Stimulated activated CD8-positive, alpha-beta memory T cell treated with anti-CD3 and anti-CD28 coated beads, Interleukin-12 subunit alpha, Interleukin-12 subunit beta, amount 100 ng/mL, for 24 hours (primary cell): Measurements from ENCODE around the gene N4BP3.
A peak's percentile ranks its signal among the peaks of the same experiment; 100 is the strongest.

Experiments
- DNase-seq: peaks from one replicate; pipeline ENCODE4 v3.0.0-alpha.2; 2020; ENCODE audit errors: extremely low read depth

The N4BP3 gene

DNA sequence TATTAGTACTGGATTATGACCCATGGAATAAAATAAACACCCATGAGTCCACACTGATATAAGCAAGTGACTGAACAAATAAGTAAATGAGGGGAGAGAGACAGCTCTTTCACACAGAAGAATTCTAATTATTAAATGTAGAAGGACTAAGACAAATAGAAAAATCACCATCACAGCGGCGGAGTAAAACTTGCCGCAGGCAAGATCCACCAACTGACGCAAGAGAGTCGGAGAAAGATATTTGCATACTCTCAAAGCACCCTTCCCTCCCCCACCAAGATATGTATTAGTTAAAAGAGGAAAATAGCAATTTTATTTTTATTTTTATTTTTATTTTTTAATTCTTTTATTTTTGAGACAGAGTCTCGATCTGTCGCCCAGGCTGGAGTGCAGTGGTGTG lies 14.6 kb upstream of the N4BP3 start:
- DNase-seq, result no peak

DNA sequence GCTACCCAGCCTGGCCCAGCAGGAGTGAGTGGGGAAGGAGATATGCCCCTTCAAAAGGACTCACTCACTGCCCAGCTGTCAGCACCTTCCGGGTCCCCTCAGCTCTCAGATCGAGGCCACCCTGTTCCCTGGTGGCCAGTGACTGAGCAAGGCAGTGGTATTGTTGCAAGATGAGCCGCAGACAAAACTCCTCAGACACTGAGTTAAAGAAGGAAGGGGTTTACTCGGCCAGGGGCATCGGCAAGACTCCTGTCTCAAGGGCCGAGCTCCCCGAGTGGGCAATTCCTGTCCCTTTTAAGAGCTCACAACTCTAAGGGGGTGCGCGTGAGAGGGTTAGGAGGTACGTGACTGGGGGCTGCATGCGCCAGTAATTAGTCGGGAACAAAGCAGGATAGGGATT lies 9.7 kb upstream of the N4BP3 start:
- DNase-seq, result no peak

DNA sequence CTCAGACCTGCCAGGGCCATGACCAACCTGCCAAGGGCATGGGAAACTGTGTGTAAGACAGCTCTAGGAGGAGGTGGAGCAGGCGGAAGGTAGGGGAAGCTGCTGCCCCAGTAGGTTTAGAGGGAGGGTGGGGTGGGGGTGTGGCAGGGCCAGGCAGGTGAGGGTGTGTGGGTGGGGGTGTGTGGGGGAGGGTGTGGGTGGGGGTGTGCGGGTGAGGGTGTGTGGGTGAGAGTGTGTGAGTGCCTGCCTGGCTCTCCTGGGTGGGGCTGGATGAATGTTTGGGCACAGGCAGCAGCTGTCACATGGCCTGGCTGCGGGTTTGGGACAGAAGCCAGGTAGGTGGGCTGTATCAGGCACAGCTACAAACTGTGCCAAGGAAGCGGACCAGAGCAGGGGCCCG lies 8.8 kb upstream of the N4BP3 start:
- DNase-seq, result no peak

DNA sequence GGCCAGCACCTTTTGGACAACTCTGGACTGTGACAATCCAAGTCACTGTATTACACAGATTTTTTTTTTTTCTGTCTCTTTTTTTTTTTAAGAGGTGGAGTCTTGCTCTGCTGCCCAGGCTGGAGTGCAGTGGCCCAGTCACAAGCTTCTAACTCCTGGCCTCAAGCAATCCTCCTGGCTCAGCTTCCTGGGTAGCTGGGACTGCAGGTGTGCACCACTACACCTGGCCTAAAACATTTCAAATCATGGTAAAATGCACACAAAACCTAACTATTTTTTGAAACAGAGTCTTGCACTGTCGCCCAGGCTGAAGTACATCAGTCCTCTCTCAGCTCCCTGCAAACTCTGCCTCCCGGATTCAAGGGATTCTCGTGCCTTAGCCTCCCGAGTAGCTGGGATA lies 7.2 kb upstream of the N4BP3 start:
- DNase-seq, result no peak

DNA sequence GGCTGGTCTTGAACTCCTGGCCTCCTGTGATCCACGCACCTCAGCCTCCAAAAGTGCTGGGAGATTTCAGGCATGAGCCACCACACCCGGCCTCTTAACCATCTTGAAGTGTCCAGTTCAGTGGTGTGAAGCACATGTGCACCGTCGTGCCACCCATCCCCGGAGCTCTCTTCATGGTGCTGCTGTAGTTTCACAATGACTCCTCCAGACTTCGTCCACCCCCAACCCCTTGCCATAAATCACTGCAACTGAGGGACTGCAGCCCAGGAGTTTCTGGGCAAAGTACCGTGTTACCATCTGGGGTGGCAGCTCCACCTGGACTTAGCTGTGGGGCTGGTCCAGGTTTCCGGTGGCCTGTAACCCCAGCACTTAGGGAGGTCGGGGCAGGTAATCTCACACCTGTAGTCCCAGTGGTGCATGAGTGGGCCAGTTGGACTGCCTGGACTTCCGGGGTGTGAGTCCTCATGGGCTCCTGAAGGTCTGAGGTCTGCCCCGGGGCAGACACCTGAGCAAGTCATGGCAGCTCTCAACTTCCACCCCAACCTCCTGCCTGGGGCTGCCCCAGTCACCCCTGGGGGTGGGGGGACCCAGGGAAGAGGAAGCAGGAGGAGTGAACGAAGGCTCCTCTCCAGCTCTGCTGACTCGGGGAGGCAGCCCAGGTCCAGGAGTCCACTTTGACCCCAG lies 6.6 kb upstream of the N4BP3 start:
- no peak for DNase-seq

DNA sequence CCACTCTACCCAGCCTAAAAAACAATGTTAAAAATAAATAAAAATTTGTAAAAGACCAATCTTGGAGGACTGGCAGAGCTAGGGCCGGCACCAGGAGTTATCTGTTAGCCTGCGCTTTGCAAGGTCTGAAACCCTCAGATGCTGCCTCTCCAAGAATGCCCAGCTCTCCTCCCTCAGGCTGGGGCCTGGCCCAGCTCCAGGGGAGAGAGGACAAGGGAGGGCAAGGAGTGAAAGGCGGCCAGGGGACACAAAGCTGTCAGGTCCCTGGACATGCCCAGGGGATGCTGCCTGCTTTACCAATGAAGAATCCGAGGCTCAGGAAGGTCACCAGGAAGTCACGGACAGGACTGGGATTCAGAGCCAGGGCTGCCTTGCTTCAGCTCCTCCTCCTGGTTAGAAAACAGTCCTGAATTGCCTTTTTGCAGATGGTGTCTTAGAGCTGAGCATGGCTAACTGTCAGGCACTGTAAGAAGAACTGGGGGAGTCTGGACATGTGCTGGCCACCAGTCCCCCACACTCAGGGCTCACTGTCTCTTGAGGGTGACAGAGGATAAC lies 5.5 kb upstream of the N4BP3 start:
- no peak for DNase-seq

DNA sequence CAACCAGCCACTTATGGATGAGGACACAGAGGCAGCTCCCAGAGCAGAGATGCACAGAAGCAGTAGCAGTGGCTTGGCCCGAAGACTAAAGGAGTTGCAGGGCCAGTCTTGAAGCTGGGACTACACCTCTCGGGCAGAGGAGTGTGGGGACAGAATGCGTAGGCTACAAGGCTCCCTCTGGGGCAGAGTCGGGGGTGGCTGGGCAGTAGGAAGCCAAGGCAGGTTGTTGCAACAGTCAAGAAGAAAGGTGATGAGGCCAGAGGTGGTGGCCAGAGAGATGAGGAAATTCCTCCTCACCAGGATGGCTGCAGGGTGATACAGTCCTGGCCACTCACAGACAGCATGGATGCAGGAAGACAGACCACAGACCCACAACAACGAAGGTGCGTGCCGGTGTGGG lies 4.9 kb upstream of the N4BP3 start:
- DNase-seq, result no peak

DNA sequence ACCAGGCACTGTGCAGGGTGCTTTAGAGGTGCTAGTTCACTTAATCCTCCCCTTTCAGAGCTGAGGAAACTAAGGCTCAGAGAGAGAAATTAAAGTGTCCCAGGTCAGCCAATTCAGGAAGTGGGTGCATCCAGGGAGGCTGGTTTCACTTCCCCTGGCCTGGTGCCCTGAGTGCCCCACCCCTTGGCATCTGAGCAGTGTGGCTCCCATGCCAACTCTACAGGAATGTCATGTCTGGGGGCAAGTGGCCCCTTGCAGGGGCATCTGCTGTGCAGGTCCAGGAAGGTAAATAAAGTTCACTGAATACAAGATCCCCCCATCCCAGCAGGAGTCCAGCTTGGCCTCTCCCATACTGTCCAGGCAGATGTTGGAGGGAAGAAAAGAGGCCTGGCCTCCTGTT lies 4.4 kb upstream of the N4BP3 start:
- no peak for DNase-seq

DNA sequence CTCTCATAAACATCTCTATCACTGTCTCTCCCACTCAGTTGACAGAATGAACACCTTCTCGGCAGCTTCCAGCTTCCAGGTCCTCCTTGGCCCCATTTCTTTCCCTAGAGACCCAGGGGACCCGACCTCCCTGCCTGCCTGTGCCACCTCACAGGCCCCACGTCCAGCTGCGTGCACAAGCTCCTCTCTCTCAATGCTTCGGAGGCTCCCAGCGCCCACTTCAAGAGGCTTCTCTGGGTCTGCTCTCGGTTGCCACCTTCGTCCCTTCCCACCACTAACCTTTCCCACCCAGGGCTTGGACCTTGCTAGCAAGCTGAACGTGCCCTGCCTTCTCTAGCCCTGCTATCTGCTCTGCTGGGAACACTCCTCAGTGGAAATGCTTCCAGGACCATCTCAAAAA lies 2.8 kb upstream of the N4BP3 start:
- no peak for DNase-seq

DNA sequence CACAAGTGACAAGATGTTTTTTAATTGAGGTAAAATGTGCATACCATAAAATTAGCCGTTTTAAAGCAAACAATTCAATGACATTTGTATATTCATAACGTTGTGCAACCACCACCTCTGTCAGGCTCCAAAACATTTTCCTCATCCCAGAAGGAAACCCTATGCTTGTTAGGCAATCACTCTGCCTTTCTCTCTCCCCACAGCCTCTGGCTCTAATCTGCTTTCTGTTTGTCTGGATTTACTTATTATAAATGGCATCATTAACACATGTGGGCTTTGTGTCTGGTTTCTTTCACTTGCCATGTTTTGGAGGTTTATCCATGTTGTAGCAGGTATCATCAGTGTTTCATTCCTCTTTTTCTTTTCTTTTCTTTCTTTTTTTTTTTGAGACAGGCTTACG lies 1.4 kb upstream of the N4BP3 start:
- no peak for DNase-seq

DNA sequence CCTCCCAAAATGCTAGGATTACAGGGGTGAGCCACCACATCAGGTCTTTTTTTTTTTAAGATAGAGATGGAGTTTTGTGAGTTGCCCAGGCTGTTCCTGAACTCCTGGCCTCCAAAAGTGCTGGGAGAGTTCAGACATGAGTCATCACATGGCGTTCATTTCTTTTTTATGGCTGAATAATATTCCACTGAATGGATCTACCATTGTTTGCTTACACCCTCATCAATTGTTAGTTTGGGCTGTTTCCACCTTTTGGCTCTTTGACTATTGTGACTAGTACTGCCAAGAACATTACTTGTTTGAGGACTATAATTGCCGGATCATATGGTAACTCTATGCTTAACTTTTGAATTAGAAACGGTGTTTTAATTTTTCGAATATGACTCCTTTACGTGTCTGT lies 787 bp upstream of the N4BP3 start:
- no peak for DNase-seq

DNA sequence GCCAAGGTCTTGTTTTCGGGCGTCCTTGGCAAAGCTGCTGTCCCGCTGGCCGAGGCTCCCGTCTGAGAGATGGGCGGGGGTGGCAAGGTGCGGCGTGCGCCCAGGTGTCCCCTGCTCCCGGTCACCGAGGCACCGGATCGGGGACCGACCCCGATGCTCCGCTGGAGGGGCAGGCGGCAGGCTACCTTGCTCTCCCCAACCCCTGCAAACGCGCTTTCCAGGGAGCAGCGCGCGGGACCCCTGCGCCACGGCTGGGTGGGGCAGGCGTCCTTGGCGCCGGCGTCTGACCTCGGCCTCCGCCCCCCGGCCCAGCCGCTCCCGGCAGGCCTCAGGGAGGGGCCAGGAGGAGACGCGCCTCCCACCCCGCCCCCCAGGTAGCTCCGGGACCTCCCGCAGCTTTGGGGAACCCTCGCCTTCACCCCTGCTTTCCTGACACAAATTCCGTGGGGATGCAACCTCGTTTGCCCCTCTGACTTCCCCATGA lies 551 bp downstream of the N4BP3 start:
- no peak for DNase-seq

DNA sequence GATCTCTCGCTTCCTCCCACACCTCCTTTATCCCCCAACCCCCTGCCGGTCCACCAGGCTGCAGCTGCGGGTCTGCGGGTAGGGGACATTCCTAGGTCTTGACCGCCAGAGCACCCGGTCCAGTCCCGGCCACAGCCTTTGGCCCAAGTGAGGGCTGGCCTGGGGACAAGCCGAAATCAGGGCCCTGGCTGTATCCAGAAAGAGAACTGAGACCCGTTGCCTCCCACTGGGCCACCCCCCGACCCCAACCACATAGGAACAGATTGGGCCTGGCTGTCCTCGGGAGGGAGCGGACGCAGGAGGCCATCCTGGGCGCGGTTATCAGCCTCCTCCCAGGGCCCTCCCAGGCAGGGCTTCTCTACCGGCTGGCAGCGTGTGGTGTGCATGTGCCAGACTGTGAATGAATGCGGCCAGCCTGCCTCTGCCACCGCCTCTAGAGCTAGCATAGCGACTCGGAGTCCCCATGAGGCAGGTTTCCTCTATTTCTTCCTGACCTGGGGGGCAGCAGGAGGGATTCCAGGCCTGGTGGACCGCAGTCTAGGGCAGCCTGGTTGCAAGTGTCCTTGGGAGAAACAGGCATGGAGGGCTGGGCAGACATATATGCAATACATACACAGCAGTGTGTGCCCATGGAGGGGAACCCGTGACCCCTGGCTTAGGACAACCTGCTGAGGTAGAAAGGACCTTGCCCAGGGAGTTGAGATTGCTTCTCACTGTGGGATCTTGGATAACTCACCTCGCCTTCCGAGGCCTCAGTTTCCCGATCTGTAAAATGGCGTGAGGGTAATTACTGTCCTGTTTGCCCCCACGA lies 1.2 kb downstream of the N4BP3 start:
- DNase-seq, result no peak

DNA sequence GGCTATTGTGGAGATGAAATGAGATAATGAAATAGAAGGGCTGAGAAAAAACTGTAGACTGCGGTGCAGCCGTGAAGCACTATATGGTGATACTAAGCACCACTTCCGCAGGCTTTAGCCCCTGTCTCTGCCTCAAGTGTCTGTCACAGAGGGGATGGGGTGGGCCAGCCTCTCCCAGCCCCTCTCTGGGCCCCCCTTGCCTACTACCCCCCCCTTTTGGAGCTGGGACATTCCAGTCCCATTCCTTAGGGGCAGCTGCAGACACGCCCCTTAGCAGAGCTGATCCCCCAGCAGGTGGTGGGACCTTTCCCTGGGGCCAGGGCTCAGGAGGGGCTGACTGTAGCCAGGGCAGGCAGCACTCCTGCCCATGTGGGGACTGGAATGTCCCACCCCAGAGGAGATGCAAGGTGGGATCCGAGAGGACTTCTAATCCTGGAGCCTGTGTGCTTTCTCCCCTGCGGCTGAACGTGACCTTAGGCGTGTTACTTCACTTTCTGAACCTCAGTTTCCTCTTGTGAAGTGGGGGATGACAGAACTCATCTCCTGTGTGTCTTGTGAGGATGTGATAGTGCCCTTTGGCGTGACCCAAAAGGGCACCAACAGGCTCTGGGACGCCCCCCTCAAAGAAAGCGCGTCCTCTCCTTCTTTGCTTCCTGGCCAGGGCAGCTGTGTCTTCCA lies 1.9 kb downstream of the N4BP3 start:
- no peak for DNase-seq

DNA sequence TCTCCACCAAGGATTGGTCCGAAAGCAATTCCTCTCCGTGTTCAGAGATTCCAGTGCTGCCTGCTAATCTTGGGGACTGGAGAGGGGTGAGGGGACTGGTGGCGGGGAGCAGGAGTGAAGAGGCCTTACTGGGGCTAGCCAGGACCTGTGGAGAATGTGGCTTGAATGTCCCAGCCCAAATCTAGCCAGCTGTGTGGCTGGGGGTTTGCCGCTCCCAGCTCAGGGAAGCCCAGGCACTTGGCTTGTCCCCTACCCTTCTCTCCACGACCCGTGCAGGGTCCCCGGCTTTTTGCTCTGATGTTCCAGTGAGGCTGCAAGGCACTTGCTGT lies 2.4 kb downstream of the N4BP3 start:
- no peak for DNase-seq

DNA sequence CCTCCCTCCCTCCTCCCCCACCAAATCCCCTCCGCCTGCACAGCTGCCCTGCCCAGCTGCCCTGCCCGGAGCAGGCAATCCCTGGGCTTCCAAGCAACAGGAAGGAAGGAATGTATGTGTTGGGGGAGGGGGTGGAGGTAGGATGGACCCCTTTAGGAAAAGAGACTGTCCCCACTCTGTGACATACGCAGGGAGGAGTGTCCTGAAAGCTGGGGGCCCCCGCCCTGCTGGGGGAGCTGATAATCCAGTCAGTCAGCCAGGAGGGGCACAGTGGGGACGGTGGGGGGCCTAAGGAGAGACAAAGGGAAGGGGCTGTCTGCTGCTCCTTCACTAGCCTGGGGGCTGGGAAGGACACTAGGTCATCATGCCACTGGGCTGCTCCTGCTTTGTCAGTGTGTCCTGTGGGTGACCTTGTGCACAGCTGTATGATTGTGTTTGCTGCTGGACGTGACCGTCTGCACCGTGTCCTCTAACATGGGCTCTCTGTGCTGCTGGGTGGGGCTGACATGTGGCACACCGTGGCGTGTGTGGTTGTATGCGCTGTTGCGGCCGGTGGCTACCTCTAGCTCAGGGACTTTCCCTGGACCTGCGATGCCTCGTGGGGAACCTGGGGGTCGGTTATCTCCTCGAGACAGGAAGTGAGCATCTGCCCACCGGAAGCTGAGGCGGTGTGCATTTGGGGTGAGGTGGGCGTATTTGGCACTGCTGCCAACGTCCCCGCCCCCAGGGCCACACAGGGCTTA lies 3.0 kb downstream of the N4BP3 start:
- DNase-seq, result peak; percentile 53

DNA sequence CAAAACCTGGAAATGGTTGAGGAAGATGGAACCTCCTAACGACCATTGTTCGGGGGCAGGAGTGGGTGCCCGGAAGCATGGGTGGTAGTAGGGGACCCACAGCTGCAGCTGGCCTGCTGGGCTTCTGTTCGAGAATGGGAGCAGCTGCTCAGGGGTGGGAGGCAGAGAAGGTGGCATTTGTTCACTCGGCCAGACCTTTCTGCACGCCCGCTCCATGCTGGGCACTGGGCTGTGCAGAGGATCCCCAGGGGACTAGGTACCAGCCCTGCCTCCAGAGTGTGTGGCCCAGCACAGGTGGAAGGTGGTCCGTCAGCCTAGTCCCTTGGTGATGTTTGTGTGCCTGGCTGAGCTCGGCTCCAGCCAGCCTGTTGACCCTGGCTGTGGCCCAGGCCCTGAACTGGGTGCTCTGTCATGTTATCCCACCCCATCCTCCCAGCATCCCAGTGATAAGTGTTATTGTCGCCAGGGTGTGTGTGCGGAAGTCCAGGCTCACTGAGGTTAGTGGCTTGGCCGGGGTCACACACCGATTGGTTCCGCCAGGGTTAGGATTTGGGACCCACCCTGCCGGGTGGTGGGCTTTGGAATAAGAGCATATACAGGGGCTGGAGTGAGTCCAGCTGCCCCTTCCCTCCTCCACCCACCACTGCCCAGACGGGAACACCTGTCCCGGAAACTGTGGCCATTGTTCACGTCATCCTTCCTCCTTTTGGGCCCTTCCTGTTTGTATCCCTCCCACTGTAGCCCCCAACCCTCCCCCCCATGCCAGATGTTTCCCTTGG lies 4.8 kb downstream of the N4BP3 start:
- DNase-seq, result no peak

DNA sequence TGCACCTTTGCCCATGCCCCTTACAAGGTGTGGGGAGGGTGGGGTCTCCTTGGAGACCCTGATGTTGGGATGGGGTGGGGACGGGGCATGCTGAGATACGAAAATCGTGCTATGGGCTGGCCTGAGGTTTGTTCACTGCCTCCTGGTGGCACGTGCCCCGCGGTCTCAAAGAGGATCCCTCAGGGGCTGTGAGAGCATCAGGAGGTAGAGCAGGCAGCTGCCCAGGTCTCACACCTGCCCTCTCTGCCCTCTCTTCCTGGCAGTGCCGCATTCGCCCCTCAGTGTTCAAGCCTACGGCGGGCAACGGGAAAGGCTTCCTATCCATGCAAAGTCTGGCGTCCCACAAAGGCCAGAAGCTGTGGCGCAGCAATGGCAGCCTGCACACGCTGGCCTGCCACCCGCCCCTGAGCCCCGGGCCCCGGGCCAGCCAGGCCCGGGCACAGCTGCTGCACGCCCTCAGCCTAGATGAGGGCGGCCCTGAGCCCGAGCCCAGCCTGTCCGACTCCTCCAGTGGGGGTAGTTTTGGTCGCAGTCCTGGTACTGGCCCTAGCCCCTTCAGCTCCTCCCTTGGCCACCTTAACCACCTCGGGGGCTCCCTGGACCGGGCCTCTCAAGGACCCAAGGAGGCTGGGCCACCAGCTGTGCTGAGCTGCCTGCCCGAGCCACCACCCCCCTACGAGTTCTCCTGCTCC lies 6.7 kb downstream of the N4BP3 start:
- no peak for DNase-seq

DNA sequence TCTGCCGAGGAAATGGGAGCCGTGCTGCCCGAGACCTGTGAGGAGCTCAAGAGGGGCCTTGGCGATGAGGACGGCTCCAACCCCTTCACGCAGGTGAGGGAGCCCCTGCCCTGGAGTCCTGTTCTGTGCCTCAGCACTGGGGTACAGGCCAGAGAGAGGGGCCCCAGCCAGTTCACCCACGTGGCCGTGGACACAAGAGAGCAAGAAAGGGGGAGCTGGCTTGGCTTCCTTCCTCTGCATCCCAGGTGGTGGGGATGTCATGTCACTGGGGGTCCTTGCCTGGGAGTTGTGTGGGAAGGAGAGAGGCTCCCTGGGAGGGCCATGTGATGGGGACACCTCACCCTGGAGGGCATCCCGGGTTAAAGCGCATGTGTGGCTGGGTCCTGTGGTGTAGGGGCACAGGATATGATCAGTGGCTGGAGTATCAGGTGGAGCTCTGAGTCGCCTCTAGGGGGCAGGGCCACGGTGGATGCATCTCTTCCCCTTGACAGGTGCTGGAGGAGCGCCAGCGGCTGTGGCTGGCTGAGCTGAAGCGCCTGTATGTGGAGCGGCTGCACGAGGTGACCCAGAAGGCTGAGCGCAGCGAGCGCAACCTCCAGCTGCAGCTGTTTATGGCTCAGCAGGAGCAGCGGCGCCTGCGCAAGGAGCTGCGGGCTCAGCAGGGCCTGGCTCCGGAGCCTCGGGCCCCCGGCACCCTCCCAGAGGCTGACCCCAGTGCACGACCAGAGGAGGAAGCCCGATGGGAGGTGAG lies 7.5 kb downstream of the N4BP3 start:
- DNase-seq, result peak; percentile 47
